H1 (cell line): Measurements from ENCODE around the gene PDE5A. TPM values are rescaled to one million over a fixed set of nuclear protein-coding genes. Genes with fewer than 3 reads are reported as not detected.

ENCODE experiments used
- ASH2L ChIP-seq: fragments of 200-600, 300-600 bp; sonication (generic); IDR thresholded peaks from one replicate; pipeline ENCODE4 v1.7.1; 2017; ENCODE audit warnings: low read length
- FOSL1 ChIP-seq: IDR thresholded peaks from 2 replicates; pipeline ENCODE4 v1.6.1; 2011; ENCODE audit warnings: mild to moderate bottlenecking, low read depth, low read length, moderate library complexity; ENCODE audit not compliant: insufficient read depth
- SRF ChIP-seq: IDR thresholded peaks from 2 replicates; pipeline ENCODE4 v1.6.1; 2011; ENCODE audit warnings: mild to moderate bottlenecking, low read depth, low read length, moderate library complexity
- polyA plus RNA-seq, 7 experiments: library from polyadenylated mRNA; depleted of rRNA in 3 of 7; stranded (reverse) in 5 of 7; unstranded in 2 of 7; fragments of >200 nt in 5 of 7; fragments of 200-250 nt in 2 of 7; gene quantifications; 1 replicate in 5 of 7; 2 replicates in 1 of 7; 4 replicates in 1 of 7; pipeline versions ENCODE4 v1.2.1 to v1.2.3, GENCODE V29; 2011 to 2013; ENCODE audit warnings: missing spikeins in 2 of 7, mixed read lengths in 2 of 7
- total RNA-seq: library from RNA; stranded (reverse); fragmentation: NEBNext Ultra II Directional; extraction: Animal tissue kit (Norgen Biotek cat#: 25700); gene quantifications from 2 replicates; pipeline ENCODE4 v1.2.1, GENCODE V29; 2021

The PDE5A gene
- total and polyA plus RNA-seq, 2 of the 8 experiments (the other 6 are each of a cell fraction or from before 2014, with no cell fraction given): 5.6 to 32.4 TPM

- no peak for TF ChIP-seq ASH2L
- no peak for TF ChIP-seq SRF
- TF ChIP-seq FOSL1: no peak
Measured at GRCh38 chr4:119521268-119521667, 107.3 kb downstream of the PDE5A start (continued).
